DOHH2 (cell line): ENCODE measurements around the gene TPPP3.

Experiments used
- H3F3A ChIP-seq: fragments of 200-600 bp; sonication (generic), shearing (Covaris generic); 2 replicates; pipeline ENCODE4 v1.6.0; 2016; ENCODE audit warnings: antibody characterized with exemption, mild to moderate bottlenecking; ENCODE audit not compliant: control insufficient read depth, insufficient read depth
- H3K27ac ChIP-seq: fragments of 200-600 bp; sonication (generic); 2 replicates; pipeline ENCODE4 v1.5.1; 2014; ENCODE audit warnings: low read depth, mild to moderate bottlenecking, low read length, moderate library complexity
- H3K27me3 ChIP-seq: fragments of 200-600 bp; sonication (generic); 2 replicates; pipeline ENCODE4 v1.6.1; 2014; ENCODE audit warnings: mild to moderate bottlenecking, low read length, mixed read lengths; ENCODE audit not compliant: control insufficient read depth
- H3K36me3 ChIP-seq: fragments of 200-600 bp; sonication (generic); 2 replicates; pipeline ENCODE4 v1.6.1; 2014; ENCODE audit warnings: mild to moderate bottlenecking, low read length, moderate library complexity, mixed read lengths; ENCODE audit not compliant: control insufficient read depth
- H3K4me1 ChIP-seq: fragments of 200-600 bp; sonication (generic); 2 replicates; pipeline ENCODE4 v1.6.1; 2014; ENCODE audit warnings: mild to moderate bottlenecking, low read length, mixed read lengths; ENCODE audit not compliant: control insufficient read depth
- H3K4me2 ChIP-seq: fragments of 200-600 bp; sonication (generic); 2 replicates; pipeline ENCODE4 v1.6.0; 2014; ENCODE audit warnings: mild to moderate bottlenecking, low read length, moderate library complexity
- H3K4me3 ChIP-seq: fragments of 200-600 bp; sonication (generic); 2 replicates; pipeline ENCODE4 v1.5.1; 2014; ENCODE audit warnings: mild to moderate bottlenecking, low read length, mixed read lengths
- H3K79me2 ChIP-seq: fragments of 200-600 bp; sonication (generic); 2 replicates; pipeline ENCODE4 v1.6.1; 2014; ENCODE audit warnings: mild to moderate bottlenecking, low read length, mixed read lengths; ENCODE audit not compliant: control insufficient read depth
- H3K9me2 ChIP-seq: fragments of 200-600 bp; sonication (generic); replicated peaks from 2 replicates; pipeline ENCODE4 v1.6.1; 2014; ENCODE audit warnings: mild to moderate bottlenecking, low read length, mixed read lengths; ENCODE audit not compliant: control insufficient read depth
- H3K9me3 ChIP-seq: fragments of 200-600 bp; sonication (generic); 2 replicates; pipeline ENCODE4 v1.6.1; 2014; ENCODE audit warnings: antibody characterized with exemption, low read length, mixed read lengths; ENCODE audit not compliant: control insufficient read depth, insufficient read depth
- H4K20me1 ChIP-seq: fragments of 200-600 bp; sonication (generic); 2 replicates; pipeline ENCODE4 v1.6.0; 2014; ENCODE audit warnings: low read depth, mild to moderate bottlenecking, antibody characterized with exemption, low read length, moderate library complexity; ENCODE audit not compliant: control insufficient read depth, insufficient read depth
- EZH2phosphoT487 ChIP-seq: fragments of 200-600 bp; sonication (generic); IDR thresholded peaks from 2 replicates; pipeline ENCODE4 v1.6.1; 2017; ENCODE audit warnings: borderline replicate concordance, mild to moderate bottlenecking, antibody characterized with exemption, low read length, moderate library complexity, mixed read lengths
- TF ChIP-seq, protein P1 (sequence below): fragments of 200-600 bp; sonication (generic); IDR thresholded peaks from one replicate; pipeline ENCODE4 v1.5.1; 2014; ENCODE audit warnings: antibody characterized with exemption, mild to moderate bottlenecking, low read depth, low read length; ENCODE audit not compliant: poor library complexity, severe bottlenecking

The TPPP3 gene

GRCh38 chr16:67341250-67341649 is 52.0 kb downstream of the TPPP3 start:
- no peak overlapping the region for H3K4me3 ChIP-seq
- no peak overlapping the region for H3K4me2 ChIP-seq
- no peaks in the 10 kb centered on the region for H3K36me3 ChIP-seq
- TF ChIP-seq EZH2phosphoT487: no peak
- TF ChIP-seq, protein P1, sequence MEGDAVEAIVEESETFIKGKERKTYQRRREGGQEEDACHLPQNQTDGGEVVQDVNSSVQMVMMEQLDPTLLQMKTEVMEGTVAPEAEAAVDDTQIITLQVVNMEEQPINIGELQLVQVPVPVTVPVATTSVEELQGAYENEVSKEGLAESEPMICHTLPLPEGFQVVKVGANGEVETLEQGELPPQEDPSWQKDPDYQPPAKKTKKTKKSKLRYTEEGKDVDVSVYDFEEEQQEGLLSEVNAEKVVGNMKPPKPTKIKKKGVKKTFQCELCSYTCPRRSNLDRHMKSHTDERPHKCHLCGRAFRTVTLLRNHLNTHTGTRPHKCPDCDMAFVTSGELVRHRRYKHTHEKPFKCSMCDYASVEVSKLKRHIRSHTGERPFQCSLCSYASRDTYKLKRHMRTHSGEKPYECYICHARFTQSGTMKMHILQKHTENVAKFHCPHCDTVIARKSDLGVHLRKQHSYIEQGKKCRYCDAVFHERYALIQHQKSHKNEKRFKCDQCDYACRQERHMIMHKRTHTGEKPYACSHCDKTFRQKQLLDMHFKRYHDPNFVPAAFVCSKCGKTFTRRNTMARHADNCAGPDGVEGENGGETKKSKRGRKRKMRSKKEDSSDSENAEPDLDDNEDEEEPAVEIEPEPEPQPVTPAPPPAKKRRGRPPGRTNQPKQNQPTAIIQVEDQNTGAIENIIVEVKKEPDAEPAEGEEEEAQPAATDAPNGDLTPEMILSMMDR: no peak
- H3K4me1 ChIP-seq: no peaks in the 10 kb centered on the region
- H3K9me2 ChIP-seq: no peaks in the 10 kb centered on the region
- no peaks in the 10 kb centered on the region for H3K9me3 ChIP-seq
- no peaks in the 10 kb centered on the region for H3K79me2 ChIP-seq
- no peak overlapping the region for H3K27ac ChIP-seq
- no peaks in the 10 kb centered on the region for H4K20me1 ChIP-seq
- H3K27me3 ChIP-seq: peaks cover 4% of the 10 kb centered on the region; the same call in 1 of the 2 replicates
- no peaks in the 10 kb centered on the region for H3F3A ChIP-seq
